GM18498 (cell line): ENCODE data around the gene NELFB.
"Not testable (repeated sequence)": the region's sequence is repeated elsewhere in the genome, so short reads cannot be mapped to it uniquely, and the experiment has no call there.

Source experiments
- ATAC-seq: cut with Tn5 transposase; IDR thresholded peaks from one replicate; pipeline ENCODE4 v1.9.1; 2021; ENCODE audit warnings: mild to moderate bottlenecking, moderate library complexity; ENCODE audit not compliant: unreplicated experiment

NELFB gene

DNA sequence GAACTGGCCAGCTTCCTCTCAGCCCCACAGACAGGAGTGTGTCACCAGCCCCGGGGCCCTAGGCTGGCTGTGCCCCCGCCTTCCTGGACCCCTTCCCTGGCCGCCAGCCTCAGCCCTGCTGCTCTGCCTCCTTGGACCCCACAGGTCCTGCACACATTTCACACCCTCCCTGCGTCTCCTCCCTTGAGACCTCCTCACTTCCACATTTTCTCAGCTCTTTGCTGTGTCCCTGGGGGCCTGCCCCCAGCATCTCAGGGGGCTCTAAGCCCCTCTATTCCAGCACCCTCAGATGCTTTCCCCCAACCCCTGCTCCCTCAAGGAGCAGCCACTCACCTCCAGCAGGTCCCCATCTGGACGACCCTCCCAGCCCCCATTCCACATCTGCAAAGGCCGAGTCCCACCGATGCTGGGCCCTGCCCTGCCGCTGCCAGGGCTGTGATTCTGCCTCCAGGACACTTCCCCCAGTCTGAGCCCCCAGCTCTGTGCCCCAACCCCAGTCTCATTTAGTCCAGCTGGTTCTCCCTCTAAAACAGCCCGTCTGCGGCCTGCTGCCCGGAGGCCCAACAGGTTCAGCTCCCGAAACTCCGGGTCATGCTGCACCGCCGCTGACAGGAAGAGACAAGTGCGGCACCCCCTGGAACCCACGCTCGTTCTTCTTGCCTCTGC is 20.2 kb upstream of the NELFB start:
- no peak for ATAC-seq

DNA sequence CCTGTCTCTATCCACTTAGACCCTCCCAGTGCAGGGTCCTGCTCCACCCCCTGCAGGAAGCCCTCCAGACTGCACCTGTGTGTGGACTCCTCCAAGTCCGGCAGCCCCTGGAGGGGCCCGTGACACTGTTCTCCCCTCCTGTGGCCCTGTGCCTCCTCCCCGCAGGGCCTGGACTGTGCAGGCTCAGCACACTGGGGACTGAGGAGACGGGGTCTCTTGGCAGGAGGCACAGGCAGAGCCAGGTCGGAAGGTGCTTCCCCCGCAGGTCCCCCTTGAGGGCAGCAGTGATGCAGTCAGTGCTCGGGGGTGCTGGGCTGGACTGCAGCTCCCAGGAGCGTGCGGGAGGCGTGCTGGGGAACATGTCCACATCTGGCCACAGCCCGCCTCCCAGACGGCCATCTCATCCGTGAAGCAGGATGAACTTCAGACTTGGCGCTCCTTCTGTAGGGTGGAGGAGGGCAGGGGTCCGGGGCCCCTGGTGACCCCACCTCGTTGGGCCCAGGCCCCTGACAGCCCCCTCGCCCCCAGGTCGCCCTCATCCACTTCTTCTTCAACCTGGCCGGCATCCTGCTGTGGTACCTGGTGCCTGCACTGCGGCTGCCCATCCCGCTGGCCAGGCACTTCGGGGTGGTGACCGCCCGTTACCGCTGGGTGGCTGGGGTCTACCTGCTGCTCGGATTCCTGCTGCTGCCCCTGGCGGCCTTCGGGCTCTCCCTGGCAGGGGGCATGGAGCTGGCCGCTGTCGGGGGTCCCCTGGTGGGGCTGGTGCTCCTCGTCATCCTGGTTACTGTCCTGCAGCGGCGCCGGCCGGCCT is 19.5 kb upstream of the NELFB start:
- ATAC-seq = no peak

DNA sequence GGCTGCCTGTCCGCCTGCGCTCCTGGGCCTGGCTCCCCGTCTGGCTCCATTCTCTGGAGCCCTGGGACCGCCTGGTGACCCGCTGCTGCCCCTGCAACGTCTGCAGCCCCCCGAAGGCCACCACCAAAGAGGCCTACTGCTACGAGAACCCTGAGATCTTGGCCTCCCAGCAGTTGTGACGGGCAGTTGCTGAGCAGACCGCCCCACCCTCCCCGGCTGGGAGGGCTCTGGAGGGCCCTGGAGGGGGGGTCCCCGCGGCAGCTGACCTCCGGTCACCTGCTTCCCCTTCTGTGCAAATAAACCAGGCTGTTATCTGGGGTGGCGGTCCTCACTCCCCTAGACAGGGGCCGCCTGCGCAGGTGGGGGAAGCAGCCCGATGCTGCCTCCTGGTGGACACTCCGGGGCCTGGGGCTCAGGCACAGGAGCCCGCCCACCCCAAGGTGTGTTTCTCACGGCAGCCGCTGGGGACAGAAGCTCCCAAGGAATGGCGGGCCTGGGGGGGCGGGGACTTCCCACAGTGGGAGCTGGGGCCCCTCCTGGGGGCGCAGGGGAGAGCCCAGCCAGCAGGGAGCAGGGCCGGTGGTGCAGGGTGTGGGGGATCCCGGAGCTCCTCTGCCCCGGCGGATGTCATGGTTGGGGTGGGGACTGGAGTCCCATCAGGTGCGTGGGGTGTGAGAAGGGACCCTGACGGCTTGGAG is 18.7 kb upstream of the NELFB start:
- no peak for ATAC-seq

DNA sequence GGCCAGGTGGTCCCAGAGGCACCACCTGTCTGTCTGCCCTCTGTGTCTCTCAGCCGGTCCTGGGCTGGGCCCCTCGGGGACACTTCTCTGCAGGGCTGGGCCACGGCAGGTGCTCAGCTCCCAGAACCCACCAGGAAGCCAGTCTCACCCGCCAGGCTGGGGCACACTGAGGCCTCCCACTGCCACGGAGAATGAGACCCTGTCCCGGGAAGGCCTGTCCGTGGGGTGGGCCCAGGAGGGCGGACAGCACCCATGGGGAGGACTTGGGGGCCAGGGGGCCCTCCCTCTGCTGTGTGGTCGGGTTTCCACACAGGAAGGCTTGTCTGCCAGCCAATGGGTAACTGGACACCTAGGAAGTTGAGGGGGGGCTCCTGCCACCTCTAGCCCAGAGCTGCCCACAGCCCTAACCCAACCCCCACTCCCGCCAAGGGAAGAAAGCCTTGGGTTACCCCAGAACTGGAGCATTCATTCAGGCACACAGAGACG is 18.1 kb upstream of the NELFB start:
- no peak for ATAC-seq

DNA sequence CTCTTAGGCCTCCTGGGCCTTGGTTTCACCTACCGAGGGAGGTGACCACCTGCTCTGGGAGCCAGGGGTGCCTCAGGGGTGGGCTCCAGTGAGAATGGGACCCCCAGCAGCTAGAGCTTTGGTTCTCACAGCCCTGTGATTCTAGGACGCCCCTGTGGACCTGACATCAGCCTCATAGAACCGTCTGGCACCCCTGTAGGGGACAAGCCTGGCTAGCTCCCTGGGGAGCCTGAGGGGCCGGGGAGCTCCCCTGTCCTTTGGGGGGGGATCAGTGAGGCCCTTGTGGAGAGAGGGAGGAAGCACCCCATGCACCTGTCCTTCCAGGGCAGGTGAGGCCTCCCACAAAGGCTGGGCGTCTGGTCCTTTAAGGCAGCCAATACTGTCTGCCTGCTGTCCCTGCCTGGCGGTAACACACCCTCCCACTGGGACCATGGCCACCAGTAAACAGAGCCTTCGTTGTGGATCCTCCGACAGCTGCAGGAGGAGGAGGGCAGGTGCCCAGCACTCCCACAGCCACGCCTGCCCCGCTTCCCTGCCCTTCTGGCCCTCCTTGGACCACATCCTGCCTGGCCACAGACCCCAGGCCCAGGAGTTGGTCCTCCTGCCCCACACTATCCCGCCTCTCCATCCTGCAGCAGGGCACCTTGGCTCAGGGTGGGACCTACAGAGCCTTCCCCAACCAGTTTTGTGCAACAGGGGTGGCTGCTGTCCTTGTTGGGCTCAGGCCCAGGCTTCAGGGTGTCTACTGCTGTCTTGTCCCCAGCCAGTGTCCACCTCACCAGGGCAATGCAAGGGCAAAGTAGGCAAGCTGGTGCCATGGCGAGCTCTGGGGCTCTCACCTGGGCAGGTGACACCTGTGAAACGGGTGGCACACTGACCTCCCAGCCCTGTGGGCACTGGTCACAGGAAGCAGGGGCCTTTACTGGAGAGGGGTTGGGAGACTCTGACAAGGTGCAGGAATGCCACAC is 17.1 kb upstream of the NELFB start:
- ATAC-seq = no peak

DNA sequence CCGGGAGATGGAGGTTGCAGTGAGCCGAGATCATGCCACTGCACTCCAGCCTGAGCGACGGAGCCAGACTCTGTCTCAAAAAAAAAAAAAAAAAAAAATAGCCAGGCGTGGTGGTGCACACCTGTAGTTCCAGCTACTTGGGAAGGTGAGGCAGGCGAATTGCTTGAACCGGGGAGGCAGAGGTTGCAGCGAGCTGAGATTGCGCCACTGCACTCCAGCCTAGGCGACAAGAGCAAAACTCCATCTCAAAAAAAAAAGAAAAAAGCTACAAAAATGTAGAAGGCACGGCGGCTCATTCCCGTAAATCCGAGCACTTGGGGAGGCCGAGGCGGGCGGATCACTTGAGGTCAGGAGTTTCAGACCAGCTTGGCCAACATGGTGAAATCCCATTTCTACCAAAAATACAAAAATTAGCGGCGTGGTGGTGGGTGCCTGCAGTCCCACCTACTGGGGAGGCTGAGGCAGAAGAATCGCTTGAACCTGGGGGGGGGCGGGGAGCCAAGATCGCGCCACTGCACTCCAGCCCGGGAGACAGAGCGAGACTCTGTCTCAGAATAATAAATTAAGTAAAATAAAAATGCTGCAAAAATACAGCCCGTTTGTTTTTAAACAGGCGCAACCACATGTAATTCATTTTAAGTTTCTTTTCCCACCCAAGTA is 15.5 kb upstream of the NELFB start:
- not testable (repeated sequence) for ATAC-seq

DNA sequence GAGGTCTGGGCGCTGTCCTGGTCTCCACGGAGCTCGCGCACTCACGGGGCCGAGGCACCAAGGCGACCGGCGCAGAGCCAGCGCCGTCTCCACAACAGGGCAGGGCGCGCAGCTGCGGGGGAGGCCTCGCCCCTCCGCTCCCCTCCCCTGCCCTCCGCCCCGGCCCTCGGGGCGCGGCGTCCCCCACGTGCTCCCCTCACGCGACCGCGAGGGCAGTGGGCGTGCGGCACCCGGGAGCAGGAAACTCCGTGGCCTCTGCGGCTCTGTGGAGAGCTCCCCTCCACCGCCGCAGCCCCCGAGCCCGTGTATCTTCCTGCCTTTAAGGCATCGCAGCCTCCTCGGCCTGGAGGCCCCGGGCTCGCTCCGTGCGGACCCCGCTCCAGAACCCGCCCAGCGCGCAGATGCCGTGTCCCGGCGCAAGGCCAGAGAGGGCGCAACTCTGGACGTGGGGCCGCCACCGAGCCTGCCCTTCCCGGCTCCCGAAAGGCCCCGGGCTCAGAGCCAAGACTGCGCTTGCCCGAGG is 14.7 kb upstream of the NELFB start:
- peak; percentile 26 for ATAC-seq

DNA sequence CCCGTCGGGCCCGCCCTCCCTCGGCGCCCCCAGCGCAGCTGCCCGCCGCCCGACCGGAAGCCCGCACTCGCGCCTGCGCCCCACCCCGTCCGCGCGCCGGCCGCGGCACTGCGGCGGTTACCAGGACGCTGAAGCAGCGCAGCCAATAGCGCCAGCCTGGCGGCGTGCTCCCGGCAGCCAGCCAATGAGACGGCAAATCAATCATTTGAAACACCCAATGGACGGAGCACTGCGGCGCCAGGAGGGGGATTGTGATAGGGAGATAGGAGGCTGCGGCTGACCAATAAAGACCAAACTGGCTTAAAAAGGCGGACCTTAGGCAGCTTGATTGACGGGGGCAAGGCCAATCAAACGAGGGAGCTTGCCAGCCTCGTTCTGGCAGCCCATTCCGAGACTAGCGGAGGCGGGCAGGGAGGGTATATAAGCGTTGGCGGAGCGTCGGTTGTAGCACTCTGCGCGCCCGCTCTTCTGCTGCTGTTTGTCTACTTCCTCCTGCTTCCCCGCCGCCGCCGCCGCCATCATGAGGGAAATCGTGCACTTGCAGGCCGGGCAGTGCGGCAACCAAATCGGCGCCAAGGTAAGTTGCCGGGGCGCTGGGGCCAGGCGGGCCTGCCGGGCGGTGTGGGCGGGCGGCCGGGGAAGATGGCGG is 14.2 kb upstream of the NELFB start, which contains the start of gene TUBB4B:
Gene TUBB4B, plus strand, starts transcription at position 447 of the 649 bp plus-strand sequence. Its CDS starts 74 bp downstream, at position 521.
- ATAC-seq = peak; percentile 71

DNA sequence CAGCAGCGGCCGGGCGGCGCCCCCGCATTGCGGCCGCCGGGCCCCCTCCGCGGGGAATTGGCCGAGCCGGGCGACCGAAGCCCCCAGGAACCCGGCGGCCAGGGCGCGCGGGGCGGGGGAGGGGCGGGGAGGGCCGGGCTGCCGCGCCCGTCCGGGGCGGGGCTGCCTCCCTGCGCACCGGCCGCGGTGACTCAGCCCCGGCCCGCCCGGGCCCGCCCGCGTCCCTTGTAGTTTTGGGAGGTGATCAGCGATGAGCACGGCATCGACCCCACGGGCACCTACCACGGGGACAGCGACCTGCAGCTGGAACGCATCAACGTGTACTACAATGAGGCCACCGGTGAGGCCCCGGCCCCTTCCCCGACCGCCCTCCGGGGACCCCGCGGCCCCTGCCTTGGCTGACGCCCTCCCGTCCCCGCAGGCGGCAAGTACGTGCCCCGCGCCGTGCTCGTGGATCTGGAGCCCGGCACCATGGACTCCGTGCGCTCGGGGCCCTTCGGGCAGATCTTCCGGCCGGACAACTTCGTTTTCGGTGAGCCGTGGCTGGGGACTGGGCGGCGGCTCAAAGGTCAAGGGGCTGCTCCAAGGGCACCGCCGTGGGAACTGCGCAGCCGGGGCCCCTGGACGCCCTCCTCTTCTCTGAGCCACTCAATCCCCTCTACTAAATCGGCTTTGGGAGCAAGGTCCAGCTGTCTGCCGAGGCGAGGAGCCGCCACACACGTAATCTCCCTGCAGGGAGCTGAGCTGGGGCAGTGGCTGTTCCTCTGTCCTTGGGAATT is 13.4 kb upstream of the NELFB start:
- peak; percentile 11 for ATAC-seq

DNA sequence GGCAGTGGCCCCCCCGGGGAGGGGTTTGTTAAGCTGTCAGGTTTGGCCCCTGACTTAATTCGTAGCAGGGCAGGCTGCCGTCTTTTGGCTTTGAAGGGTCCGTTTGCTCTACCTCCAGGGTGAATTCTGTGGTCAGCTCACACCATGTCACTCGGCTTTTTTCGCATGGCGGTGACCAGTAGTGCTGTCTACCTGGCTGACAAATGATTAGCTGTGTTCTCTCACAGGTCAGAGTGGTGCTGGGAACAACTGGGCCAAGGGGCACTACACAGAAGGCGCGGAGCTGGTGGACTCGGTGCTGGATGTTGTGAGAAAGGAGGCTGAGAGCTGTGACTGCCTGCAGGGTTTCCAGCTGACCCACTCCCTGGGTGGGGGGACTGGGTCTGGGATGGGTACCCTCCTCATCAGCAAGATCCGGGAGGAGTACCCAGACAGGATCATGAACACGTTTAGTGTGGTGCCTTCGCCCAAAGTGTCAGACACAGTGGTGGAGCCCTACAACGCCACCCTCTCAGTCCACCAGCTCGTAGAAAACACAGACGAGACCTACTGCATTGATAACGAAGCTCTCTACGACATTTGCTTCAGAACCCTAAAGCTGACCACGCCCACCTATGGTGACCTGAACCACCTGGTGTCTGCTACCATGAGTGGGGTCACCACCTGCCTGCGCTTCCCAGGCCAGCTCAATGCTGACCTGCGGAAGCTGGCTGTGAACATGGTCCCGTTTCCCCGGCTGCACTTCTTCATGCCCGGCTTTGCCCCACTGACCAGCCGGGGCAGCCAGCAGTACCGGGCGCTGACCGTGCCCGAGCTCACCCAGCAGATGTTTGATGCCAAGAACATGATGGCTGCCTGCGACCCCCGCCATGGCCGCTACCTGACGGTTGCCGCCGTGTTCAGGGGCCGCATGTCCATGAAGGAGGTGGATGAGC is 12.6 kb upstream of the NELFB start:
- no peak for ATAC-seq

DNA sequence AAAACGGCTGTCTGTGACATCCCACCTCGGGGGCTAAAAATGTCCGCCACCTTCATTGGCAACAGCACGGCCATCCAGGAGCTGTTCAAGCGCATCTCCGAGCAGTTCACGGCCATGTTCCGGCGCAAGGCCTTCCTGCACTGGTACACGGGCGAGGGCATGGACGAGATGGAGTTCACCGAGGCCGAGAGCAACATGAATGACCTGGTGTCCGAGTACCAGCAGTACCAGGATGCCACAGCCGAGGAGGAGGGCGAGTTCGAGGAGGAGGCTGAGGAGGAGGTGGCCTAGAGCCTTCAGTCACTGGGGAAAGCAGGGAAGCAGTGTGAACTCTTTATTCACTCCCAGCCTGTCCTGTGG is 11.9 kb upstream of the NELFB start:
- ATAC-seq = not testable (repeated sequence)

DNA sequence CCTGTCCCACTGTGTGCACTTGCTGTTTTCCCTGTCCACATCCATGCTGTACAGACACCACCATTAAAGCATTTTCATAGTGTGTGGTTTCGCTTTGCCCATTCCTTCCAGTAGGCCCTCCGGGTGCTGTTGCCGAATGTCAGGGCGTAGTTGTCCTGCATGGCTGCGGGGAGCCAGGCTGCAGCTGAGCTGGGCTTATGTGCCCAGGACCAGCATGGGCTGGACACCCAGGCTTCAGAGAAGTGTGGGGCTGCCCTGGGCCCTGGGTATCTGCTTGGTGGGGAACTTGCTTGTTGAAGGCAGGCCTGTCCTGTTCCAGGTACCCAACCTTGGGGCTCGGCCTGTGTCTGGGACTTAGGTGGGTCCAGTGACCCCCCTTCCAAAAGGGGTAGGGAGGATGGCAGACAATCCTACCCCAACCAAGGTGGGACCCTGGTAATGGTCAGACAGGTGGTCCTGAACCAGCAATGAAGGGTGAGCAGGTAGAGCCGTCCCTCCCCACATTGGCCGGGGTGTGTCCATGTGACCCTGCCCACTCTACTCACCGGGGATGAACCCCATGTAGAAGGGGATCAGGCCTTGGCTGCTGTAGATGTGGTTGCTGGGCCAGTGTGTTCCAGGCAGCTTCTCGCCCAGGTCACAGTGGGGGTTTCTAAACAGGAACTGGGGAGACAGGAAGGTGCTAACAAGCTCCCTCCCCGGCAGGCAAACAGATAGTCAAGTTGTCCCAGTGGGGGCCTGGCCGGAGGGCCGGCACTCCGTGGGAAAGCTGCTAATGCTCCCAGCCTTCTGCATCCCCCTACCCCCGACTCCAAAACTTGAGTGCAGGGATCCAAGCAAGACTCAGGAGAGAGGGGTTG is 11.3 kb upstream of the NELFB start:
- ATAC-seq = no peak

DNA sequence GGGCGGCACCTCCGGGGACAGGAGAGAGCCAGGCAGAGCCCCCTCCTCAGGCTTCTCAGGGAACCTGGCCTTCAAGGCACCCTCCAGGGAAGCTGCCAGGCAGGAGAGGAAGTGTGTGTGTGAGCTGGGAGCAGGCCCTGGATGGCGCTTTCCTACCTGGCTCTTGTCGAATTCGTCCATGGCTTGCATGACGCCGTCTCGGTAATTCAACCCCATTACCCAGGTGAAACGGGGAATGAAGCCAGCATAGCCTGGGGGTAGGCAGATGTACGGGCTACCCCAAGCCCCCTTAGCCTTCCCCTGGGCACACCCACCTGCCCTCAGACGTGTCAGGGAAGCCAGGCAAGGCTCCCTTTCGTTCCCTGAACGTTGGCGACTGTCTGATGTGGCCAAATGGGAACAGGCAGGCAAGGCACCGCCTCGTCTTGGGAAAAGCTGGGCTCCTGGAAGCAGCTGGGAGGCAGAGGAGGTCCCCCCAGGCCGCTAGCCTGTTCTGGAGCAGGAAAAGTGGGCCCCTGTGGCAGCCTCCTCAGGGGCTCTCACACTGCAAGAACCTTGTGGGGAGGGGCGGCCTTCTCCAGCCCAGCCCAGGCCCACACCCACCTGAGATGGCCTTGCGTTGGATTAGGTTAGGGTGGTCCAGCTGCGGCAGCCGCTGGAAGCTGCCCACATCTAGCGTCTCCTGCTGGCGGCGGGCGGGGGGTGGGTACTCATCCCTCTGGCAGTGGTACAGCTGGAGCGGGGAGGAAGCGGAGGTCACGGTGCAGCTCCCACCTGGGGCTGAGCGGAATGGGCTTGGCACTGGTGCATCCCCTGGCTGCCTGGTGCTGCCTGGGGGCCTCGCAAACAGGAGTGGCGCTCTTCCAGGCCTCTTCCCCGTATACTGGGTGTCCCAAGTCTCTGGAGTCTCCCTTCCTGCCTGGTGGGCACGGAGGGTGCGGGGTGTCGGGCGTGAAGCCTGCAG is 10.4 kb upstream of the NELFB start:
- ATAC-seq = no peak

DNA sequence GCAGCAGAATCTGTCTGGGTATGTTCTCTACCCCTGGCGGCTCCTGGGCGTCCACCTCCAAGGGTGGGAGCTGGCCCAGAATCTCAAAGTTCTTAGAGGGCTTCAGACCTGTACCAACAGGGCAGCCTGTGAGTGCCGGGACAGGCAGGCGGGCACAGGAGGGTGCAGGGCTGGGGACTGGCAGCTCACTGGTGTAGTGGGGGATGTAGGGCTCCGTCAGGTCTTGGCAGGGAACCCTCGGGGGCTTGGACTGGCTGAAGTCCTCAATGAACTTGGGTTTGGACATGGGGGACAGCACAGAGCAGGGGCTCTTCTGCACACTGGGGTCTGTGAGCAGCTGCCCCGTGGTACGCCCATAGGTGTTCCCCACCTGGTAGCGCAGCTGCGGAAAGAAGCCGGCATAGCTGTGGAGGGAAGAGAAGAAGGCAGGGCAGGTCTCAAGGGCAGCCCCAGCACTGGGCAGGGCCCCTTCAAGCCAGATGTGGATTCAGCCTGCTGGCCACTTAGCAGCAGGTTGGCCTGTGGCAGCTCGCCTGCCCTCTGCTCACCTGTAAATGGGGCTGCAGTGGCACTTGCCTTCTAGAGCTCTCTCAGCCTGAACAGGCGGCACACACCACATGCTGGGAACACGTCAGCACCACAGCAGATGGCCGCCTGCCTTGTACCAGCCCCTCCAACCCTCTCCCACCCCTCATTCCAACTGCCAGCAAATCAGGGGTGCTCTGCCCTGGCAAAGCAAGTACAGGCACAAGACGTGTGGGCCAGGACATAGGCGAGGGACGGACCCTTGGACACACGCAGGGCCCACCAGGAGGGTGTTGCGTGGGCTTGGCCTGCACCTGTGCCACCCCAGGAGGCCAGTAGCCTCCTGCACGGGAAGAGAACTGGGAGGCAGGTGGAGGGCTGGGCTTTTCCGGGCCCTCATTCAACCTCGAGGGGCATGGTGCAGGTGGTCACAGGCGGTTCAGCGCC is 9.4 kb upstream of the NELFB start:
- no peak for ATAC-seq
